ENCODE measurements around the gene STRA8. TPM values are rescaled to one million over a fixed set of nuclear protein-coding genes. Genes with fewer than 3 reads are reported as not detected.

Gene STRA8
- total RNA-seq, 1 experiment from 2014 or later, result not detected

- no peaks in the 10 kb centered on the region for H3K79me2 ChIP-seq (ENCODE audit: low read length)
Measured at GRCh38 chr7:135283959-135284638, 50.5 kb downstream of the STRA8 start.

GRCh38 chr7:135285547-135286233 lies 52.1 kb downstream of the STRA8 start:
- Histone ChIP-seq H3K27me3 (ENCODE audit: low read length) (no peaks in the 10 kb centered on the region), H3K9me3 (ENCODE audit: low read length) (no peaks in the 10 kb centered on the region), H3K9me2 (replicated peaks; ENCODE audit: insufficient read depth, low read length) (no peaks in the 10 kb centered on the region), H3K4me1 (ENCODE audit: low read length) (no peaks in the 10 kb centered on the region), H4K20me1 (ENCODE audit: insufficient read depth, low read depth, low read length) (no peaks in the 10 kb centered on the region), H2AFZ (ENCODE audit: low read length) (no peak overlapping the region), H3K36me3 (ENCODE audit: insufficient read depth, low read length) (no peaks in the 10 kb centered on the region), H3K4me3 (ENCODE audit: low read length) (no peak overlapping the region), H3K9ac (ENCODE audit: low read length) (no peak overlapping the region), H3K79me2 (ENCODE audit: low read length) (no peaks in the 10 kb centered on the region), H3K4me2 (ENCODE audit: low read depth, low read length, poor library complexity, severe bottlenecking) (no peak overlapping the region), H3K27ac (ENCODE audit: low read length) (no peak overlapping the region)
- no peak for DNase-seq

More at GRCh38 chr7:135283959-135284638, 50.5 kb downstream of the STRA8 start:
- H3K27ac ChIP-seq (ENCODE audit: low read length), result no peak overlapping the region
- no peaks in the 10 kb centered on the region for H3K9me2 ChIP-seq (replicated peaks; ENCODE audit: insufficient read depth, low read length)
- H3K27me3 ChIP-seq (ENCODE audit: low read length), result no peaks in the 10 kb centered on the region
- H2AFZ ChIP-seq (ENCODE audit: low read length), result no peak overlapping the region
- H3K4me1 ChIP-seq (ENCODE audit: low read length), result no peaks in the 10 kb centered on the region
- H3K4me3 ChIP-seq (ENCODE audit: low read length), result no peak overlapping the region
- no peak overlapping the region for H3K9ac ChIP-seq (ENCODE audit: low read length)
- H3K9me3 ChIP-seq (ENCODE audit: low read length), result no peaks in the 10 kb centered on the region
- no peaks in the 10 kb centered on the region for H4K20me1 ChIP-seq (ENCODE audit: insufficient read depth, low read depth, low read length)
- DNase-seq, result no peak
- H3K4me2 ChIP-seq (ENCODE audit: low read depth, low read length, poor library complexity, severe bottlenecking), result no peak overlapping the region
- no peaks in the 10 kb centered on the region for H3K36me3 ChIP-seq (ENCODE audit: insufficient read depth, low read length)

GRCh38 chr7:135286876-135287275 lies 53.2 kb downstream of the STRA8 start:
- Histone ChIP-seq H3K9me3 (ENCODE audit: low read length) (no peaks in the 10 kb centered on the region), H3K4me1 (ENCODE audit: low read length) (no peaks in the 10 kb centered on the region), H3K79me2 (ENCODE audit: low read length) (no peaks in the 10 kb centered on the region), H3K9me2 (replicated peaks; ENCODE audit: insufficient read depth, low read length) (no peaks in the 10 kb centered on the region), H2AFZ (ENCODE audit: low read length) (no peak overlapping the region), H3K27me3 (ENCODE audit: low read length) (no peaks in the 10 kb centered on the region), H3K9ac (ENCODE audit: low read length) (no peak overlapping the region), H4K20me1 (ENCODE audit: insufficient read depth, low read depth, low read length) (no peaks in the 10 kb centered on the region), H3K4me2 (ENCODE audit: low read depth, low read length, poor library complexity, severe bottlenecking) (no peak overlapping the region), H3K4me3 (ENCODE audit: low read length) (no peak overlapping the region), H3K27ac (ENCODE audit: low read length) (no peak overlapping the region), H3K36me3 (ENCODE audit: insufficient read depth, low read length) (no peaks in the 10 kb centered on the region)
- no peak for DNase-seq

- H3K4me2 ChIP-seq (ENCODE audit: low read depth, low read length, poor library complexity, severe bottlenecking), result no peak overlapping the region
- no peak for DNase-seq
- H4K20me1 ChIP-seq (ENCODE audit: insufficient read depth, low read depth, low read length), result no peaks in the 10 kb centered on the region
- H3K9ac ChIP-seq (ENCODE audit: low read length), result no peak overlapping the region
- no peaks in the 10 kb centered on the region for H3K9me2 ChIP-seq (replicated peaks; ENCODE audit: insufficient read depth, low read length)
- H3K4me1 ChIP-seq (ENCODE audit: low read length), result no peaks in the 10 kb centered on the region
- H3K4me3 ChIP-seq (ENCODE audit: low read length), result no peak overlapping the region
- H2AFZ ChIP-seq (ENCODE audit: low read length), result no peak overlapping the region
- H3K27me3 ChIP-seq (ENCODE audit: low read length), result no peaks in the 10 kb centered on the region
- H3K9me3 ChIP-seq (ENCODE audit: low read length), result no peaks in the 10 kb centered on the region
- H3K79me2 ChIP-seq (ENCODE audit: low read length), result no peaks in the 10 kb centered on the region
- H3K36me3 ChIP-seq (ENCODE audit: insufficient read depth, low read length), result no peaks in the 10 kb centered on the region
- no peak overlapping the region for H3K27ac ChIP-seq (ENCODE audit: low read length)
Measured at GRCh38 chr7:135290594-135290993, 57.0 kb downstream of the STRA8 start.

GRCh38 chr7:135291809-135292253 lies 58.2 kb downstream of the STRA8 start:
- H3K36me3 ChIP-seq (ENCODE audit: insufficient read depth, low read length), result no peaks in the 10 kb centered on the region
- H3K79me2 ChIP-seq (ENCODE audit: low read length), result no peaks in the 10 kb centered on the region
- no peak overlapping the region for H3K4me2 ChIP-seq (ENCODE audit: low read depth, low read length, poor library complexity, severe bottlenecking)
- H3K9me3 ChIP-seq (ENCODE audit: low read length), result no peaks in the 10 kb centered on the region
- no peak overlapping the region for H3K27ac ChIP-seq (ENCODE audit: low read length)
- no peaks in the 10 kb centered on the region for H3K9me2 ChIP-seq (replicated peaks; ENCODE audit: insufficient read depth, low read length)
- H2AFZ ChIP-seq (ENCODE audit: low read length), result no peak overlapping the region
- no peaks in the 10 kb centered on the region for H4K20me1 ChIP-seq (ENCODE audit: insufficient read depth, low read depth, low read length)
- H3K4me1 ChIP-seq (ENCODE audit: low read length), result no peaks in the 10 kb centered on the region
- no peak overlapping the region for H3K9ac ChIP-seq (ENCODE audit: low read length)
- no peaks in the 10 kb centered on the region for H3K27me3 ChIP-seq (ENCODE audit: low read length)
- DNase-seq, result no peak
- H3K4me3 ChIP-seq (ENCODE audit: low read length), result no peak overlapping the region

GRCh38 chr7:135299235-135299634 lies 65.6 kb downstream of the STRA8 start:
- no peaks in the 10 kb centered on the region for H3K36me3 ChIP-seq (ENCODE audit: insufficient read depth, low read length)
- H3K79me2 ChIP-seq (ENCODE audit: low read length), result no peaks in the 10 kb centered on the region
- H3K4me1 ChIP-seq (ENCODE audit: low read length), result no peaks in the 10 kb centered on the region
- H3K9ac ChIP-seq (ENCODE audit: low read length), result no peak overlapping the region
- no peaks in the 10 kb centered on the region for H3K27me3 ChIP-seq (ENCODE audit: low read length)
- DNase-seq, result no peak
- no peak overlapping the region for H2AFZ ChIP-seq (ENCODE audit: low read length)
- H4K20me1 ChIP-seq (ENCODE audit: insufficient read depth, low read depth, low read length), result no peaks in the 10 kb centered on the region
- no peaks in the 10 kb centered on the region for H3K9me2 ChIP-seq (replicated peaks; ENCODE audit: insufficient read depth, low read length)
- H3K27ac ChIP-seq (ENCODE audit: low read length), result no peak overlapping the region
- H3K4me3 ChIP-seq (ENCODE audit: low read length), result no peak overlapping the region
- H3K4me2 ChIP-seq (ENCODE audit: low read depth, low read length, poor library complexity, severe bottlenecking), result no peak overlapping the region
- no peaks in the 10 kb centered on the region for H3K9me3 ChIP-seq (ENCODE audit: low read length)

GRCh38 chr7:135300913-135301765 lies 67.5 kb downstream of the STRA8 start:
- no peaks in the 10 kb centered on the region for H4K20me1 ChIP-seq (ENCODE audit: insufficient read depth, low read depth, low read length)
- no peak overlapping the region for H2AFZ ChIP-seq (ENCODE audit: low read length)
- H3K36me3 ChIP-seq (ENCODE audit: insufficient read depth, low read length), result no peaks in the 10 kb centered on the region
- H3K4me1 ChIP-seq (ENCODE audit: low read length), result no peaks in the 10 kb centered on the region
- H3K27me3 ChIP-seq (ENCODE audit: low read length), result no peaks in the 10 kb centered on the region
- H3K27ac ChIP-seq (ENCODE audit: low read length), result no peak overlapping the region
- no peaks in the 10 kb centered on the region for H3K9me2 ChIP-seq (replicated peaks; ENCODE audit: insufficient read depth, low read length)
- no peak overlapping the region for H3K4me3 ChIP-seq (ENCODE audit: low read length)
- DNase-seq, result no peak
- H3K79me2 ChIP-seq (ENCODE audit: low read length), result no peaks in the 10 kb centered on the region
- H3K9me3 ChIP-seq (ENCODE audit: low read length), result no peaks in the 10 kb centered on the region
- H3K9ac ChIP-seq (ENCODE audit: low read length), result no peak overlapping the region
- no peak overlapping the region for H3K4me2 ChIP-seq (ENCODE audit: low read depth, low read length, poor library complexity, severe bottlenecking)
